ENCODE data around the gene TCF25. TPM values are rescaled to one million over a fixed set of nuclear protein-coding genes. Genes with fewer than 3 reads are reported as not detected.
"Not testable (repeated sequence)": the region's sequence is repeated elsewhere in the genome, so short reads cannot be mapped to it uniquely, and the experiment has no call there.

Gene TCF25, protein sequence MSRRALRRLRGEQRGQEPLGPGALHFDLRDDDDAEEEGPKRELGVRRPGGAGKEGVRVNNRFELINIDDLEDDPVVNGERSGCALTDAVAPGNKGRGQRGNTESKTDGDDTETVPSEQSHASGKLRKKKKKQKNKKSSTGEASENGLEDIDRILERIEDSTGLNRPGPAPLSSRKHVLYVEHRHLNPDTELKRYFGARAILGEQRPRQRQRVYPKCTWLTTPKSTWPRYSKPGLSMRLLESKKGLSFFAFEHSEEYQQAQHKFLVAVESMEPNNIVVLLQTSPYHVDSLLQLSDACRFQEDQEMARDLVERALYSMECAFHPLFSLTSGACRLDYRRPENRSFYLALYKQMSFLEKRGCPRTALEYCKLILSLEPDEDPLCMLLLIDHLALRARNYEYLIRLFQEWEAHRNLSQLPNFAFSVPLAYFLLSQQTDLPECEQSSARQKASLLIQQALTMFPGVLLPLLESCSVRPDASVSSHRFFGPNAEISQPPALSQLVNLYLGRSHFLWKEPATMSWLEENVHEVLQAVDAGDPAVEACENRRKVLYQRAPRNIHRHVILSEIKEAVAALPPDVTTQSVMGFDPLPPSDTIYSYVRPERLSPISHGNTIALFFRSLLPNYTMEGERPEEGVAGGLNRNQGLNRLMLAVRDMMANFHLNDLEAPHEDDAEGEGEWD
- total RNA-seq: 100 to 1,000 TPM; 166 to 247 TPM

DNA sequence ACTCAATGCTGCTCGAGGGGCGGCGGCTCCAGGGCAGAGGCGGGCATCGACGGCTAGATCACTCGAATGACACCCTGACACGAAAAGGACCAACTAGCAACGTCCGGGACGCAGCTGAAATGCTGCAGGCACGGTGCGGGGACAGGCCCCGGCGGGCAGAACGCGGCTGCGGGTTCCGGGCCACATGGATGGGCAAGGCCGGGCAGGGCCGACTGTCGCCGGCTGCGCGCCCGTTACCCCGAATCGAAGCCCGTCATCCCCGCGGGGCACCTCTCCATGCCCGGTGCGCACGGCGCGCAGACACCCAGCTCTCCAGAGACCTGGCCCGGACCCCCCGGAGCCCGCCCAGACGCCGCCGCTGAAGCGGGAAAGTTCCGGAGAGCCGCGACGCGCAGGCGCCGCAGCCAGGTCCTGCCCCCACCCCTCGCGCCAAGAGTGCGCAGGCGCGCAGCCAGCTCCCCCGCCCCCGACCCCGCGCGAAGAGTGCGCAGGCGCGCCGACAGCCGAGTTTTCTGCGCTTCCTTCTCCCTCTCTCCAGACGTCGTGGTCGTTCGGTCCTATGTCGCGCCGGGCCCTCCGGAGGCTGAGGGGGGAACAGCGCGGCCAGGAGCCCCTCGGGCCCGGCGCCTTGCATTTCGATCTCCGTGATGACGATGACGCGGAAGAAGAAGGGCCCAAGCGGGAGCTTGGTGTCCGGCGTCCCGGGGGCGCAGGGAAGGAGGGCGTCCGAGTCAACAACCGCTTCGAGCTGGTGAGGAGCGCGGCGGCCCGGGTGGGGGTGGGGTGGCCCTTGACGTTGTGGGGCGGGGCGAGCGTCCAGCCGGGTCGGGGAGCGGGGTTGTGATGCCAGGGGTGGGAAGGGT, at the start of gene TCF25:
TCF25 (plus strand) TSS at position 484 of the 863 bp plus-strand sequence; CDS start at position 560, 76 bp downstream.
- TF ChIP-seq, protein P1, sequence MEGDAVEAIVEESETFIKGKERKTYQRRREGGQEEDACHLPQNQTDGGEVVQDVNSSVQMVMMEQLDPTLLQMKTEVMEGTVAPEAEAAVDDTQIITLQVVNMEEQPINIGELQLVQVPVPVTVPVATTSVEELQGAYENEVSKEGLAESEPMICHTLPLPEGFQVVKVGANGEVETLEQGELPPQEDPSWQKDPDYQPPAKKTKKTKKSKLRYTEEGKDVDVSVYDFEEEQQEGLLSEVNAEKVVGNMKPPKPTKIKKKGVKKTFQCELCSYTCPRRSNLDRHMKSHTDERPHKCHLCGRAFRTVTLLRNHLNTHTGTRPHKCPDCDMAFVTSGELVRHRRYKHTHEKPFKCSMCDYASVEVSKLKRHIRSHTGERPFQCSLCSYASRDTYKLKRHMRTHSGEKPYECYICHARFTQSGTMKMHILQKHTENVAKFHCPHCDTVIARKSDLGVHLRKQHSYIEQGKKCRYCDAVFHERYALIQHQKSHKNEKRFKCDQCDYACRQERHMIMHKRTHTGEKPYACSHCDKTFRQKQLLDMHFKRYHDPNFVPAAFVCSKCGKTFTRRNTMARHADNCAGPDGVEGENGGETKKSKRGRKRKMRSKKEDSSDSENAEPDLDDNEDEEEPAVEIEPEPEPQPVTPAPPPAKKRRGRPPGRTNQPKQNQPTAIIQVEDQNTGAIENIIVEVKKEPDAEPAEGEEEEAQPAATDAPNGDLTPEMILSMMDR (IDR thresholded peaks at IDR 0.05): no peak
- no peaks in the 10 kb centered on the region for H3K9me3 ChIP-seq
- H3K36me3 ChIP-seq: peaks cover 13% of the 10 kb centered on the region
- DNase-seq (ENCODE audit: low spot score) (peak; percentile 20), ATAC-seq (ENCODE audit: insufficient number of reproducible peaks, low FRiP score, low read depth) (peak; percentile 77)
- H3K27me3 ChIP-seq (replicated peaks; ENCODE audit: insufficient read depth): no peaks in the 10 kb centered on the region
- peaks cover 10 to 19% of the 10 kb centered on the region in 2 donors for H3K4me1 ChIP-seq (ENCODE audit: control insufficient read depth in 1 of 2, low read depth in 2 of 2)
- H3K4me3 ChIP-seq: peak within 1 kb of the TSS; percentile 83
- peak within 1 kb of the TSS; percentile 97 to 100 for H3K27ac ChIP-seq

DNA sequence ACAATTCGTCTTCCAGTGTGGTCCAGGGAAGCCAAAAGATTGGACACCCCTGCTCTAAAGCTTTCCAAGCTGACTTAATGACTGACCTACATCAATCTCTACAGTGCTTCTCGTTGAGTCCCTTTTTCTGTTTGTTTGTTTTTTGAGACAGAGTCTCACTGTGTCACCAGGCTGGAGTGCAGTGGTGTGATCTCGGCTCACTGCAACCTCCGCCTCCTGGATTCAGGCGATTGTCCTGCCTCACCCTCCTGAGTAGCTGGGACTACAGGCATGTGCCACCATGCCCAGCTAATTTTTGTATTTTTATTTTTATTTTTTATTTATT, 49.6 kb upstream of the TCF25 start:
- DNase-seq (ENCODE audit: low spot score); H3K9me3 ChIP-seq; H3K27ac ChIP-seq: not testable (repeated sequence)

GRCh38 chr16:89826531-89827382, 46.6 kb upstream of the TCF25 start:
- Histone ChIP-seq H3K4me1 (ENCODE audit: control insufficient read depth in 1 of 2, low read depth in 2 of 2) (peaks cover 4 to 12% of the 10 kb centered on the region in 2 donors), H3K36me3 (no peaks in the 10 kb centered on the region), H3K27me3 (replicated peaks; ENCODE audit: insufficient read depth) (no peaks in the 10 kb centered on the region), H3K9me3 (no peaks in the 10 kb centered on the region), H3K4me3 (no peak overlapping the region), H3K27ac (no peak overlapping the region)
- TF ChIP-seq, protein P1 (IDR thresholded peaks at IDR 0.05): no peak
- ATAC-seq (ENCODE audit: insufficient number of reproducible peaks, low FRiP score, low read depth) (no peak), DNase-seq (ENCODE audit: low spot score) (no peak)

More for the DNA sequence above, 49.6 kb upstream of the TCF25 start:
- not testable (repeated sequence) for H3K27me3 ChIP-seq (replicated peaks; ENCODE audit: insufficient read depth); H3K4me1 ChIP-seq (ENCODE audit: control insufficient read depth in 1 of 2, low read depth in 2 of 2); H3K36me3 ChIP-seq; H3K4me3 ChIP-seq; ATAC-seq (ENCODE audit: insufficient number of reproducible peaks, low FRiP score, low read depth)

DNA sequence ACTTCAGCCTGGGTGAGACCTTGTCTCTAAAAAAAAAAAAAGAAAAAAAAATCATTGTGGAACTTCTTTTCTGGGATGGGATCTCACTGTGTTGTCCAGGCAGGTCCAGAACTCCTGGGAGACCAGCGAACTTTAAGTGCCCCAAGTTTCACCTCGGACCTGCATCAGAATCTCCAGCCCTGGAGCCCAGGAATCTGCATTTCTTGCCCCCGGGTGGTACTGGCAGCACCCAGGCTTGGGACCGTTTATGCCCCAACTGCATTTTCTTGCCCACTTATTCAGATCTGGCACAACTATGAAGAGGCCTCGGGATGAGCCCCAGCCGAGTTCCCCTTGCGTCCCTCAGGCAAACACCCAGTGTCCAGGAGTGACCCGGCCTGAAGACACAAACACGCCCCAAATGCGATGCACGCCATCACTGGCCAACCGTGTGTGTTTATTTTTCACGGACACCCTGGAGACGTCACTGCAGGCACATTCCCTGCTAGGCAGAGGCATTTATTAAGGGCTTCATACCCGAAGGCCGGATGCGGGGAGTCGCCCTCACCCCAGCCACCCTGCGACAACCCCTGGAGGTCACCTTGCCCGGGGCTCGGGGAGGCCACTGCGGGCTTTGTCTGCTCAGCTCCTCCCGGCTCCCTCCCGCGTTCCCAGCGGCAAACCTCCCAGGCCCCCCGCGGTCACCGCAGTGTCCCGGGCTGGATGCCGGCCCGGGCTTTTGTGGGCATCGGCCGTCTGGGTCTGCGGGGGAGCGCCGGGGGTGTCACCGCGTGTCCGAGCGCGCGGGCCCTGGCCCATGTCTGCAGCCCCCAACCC, 45.8 kb upstream of the TCF25 start:
- H3K4me1 ChIP-seq (ENCODE audit: control insufficient read depth in 1 of 2, low read depth in 2 of 2): peaks cover 4 to 12% of the 10 kb centered on the region in 2 donors
- ATAC-seq (ENCODE audit: insufficient number of reproducible peaks, low FRiP score, low read depth): no peak
- TF ChIP-seq, protein P1 (IDR thresholded peaks at IDR 0.05): no peak
- no peak for DNase-seq (ENCODE audit: low spot score)
- H3K4me3 ChIP-seq: peak overlapping the region; percentile 66
- H3K9me3 ChIP-seq: no peaks in the 10 kb centered on the region
- no peaks in the 10 kb centered on the region for H3K36me3 ChIP-seq
- no peak overlapping the region for H3K27ac ChIP-seq
- no peaks in the 10 kb centered on the region for H3K27me3 ChIP-seq (replicated peaks; ENCODE audit: insufficient read depth)

All from thoracic aorta (tissue), 2 donors.